GM19438 (cell line): ENCODE data around the gene LAPTM5.
"Not testable (repeated sequence)": the region's sequence is repeated elsewhere in the genome, so short reads cannot be mapped to it uniquely, and the experiment has no call there.

Experiments used
- ATAC-seq: cut with Tn5 transposase; IDR thresholded peaks from one replicate; pipeline ENCODE4 v1.9.1; 2021; ENCODE audit warnings: low read depth; ENCODE audit not compliant: unreplicated experiment

The LAPTM5 gene

GRCh38 chr1:30702823-30703222 is 54.8 kb downstream of the LAPTM5 start:
- no peak for ATAC-seq

GRCh38 chr1:30701258-30701633 is 56.3 kb downstream of the LAPTM5 start:
- ATAC-seq: no peak

- ATAC-seq: no peak
Observed at GRCh38 chr1:30700528-30701257, 56.9 kb downstream of the LAPTM5 start.

GRCh38 chr1:30699762-30700161 is 57.8 kb downstream of the LAPTM5 start:
- ATAC-seq: no peak

GRCh38 chr1:30698401-30698981 is 59.1 kb downstream of the LAPTM5 start:
- ATAC-seq: no peak

GRCh38 chr1:30697571-30698376 is 59.8 kb downstream of the LAPTM5 start:
- ATAC-seq: no peak

GRCh38 chr1:30696831-30697230 is 60.7 kb downstream of the LAPTM5 start:
- ATAC-seq: no peak

GRCh38 chr1:30695439-30695841 is 62.1 kb downstream of the LAPTM5 start:
- ATAC-seq: no peak

- no peak for ATAC-seq
Observed at GRCh38 chr1:30694280-30695175, 63.0 kb downstream of the LAPTM5 start.

GRCh38 chr1:30693822-30694221 is 63.8 kb downstream of the LAPTM5 start:
- ATAC-seq: no peak

- no peak for ATAC-seq
Observed at GRCh38 chr1:30693366-30693765, 64.2 kb downstream of the LAPTM5 start.

- ATAC-seq: no peak
Observed at GRCh38 chr1:30692948-30693301, 64.6 kb downstream of the LAPTM5 start.

GRCh38 chr1:30692201-30692947 is 65.2 kb downstream of the LAPTM5 start:
- ATAC-seq: no peak

GRCh38 chr1:30691480-30691879 is 66.1 kb downstream of the LAPTM5 start:
- no peak for ATAC-seq

- ATAC-seq: no peak
Observed at GRCh38 chr1:30689901-30690645, 67.5 kb downstream of the LAPTM5 start.

- no peak for ATAC-seq
Observed at GRCh38 chr1:30688920-30689794, 68.4 kb downstream of the LAPTM5 start.

GRCh38 chr1:30688516-30688915 is 69.1 kb downstream of the LAPTM5 start:
- not testable (repeated sequence) for ATAC-seq

- ATAC-seq: no peak
Observed at GRCh38 chr1:30687886-30688285, 69.7 kb downstream of the LAPTM5 start.
